Testis (tissue), 2 donors: ENCODE measurements around the gene CIT.

Source experiments
- CTCF ChIP-seq, 3 experiments: fragments of 450-650 bp in 2 of 3; fragments of 200-600 bp in 1 of 3; sonication (generic) in 1 of 3; IDR thresholded peaks; one replicate each; pipeline ENCODE4 v1.5.1; 2016 to 2019; ENCODE audit warnings: antibody characterized with exemption in 3 of 3, mild to moderate bottlenecking in 2 of 3, moderate library complexity in 1 of 3
- POLR2A ChIP-seq: fragments of 450-650 bp; IDR thresholded peaks from one replicate; pipeline ENCODE4 v1.6.1; 2017; ENCODE audit warnings: antibody characterized with exemption, mild to moderate bottlenecking, moderate library complexity

GRCh38 chr12:119700078-119700477 is 177.0 kb downstream of the CIT start:
- TF ChIP-seq CTCF (IDR thresholded peaks at IDR 0.05) (no peak), POLR2A (no peak)
